GDM1 (cell line): ENCODE data around the gene ITGB1BP1.

ENCODE experiments used
- DNase-seq: peaks from one replicate; lab custom pipeline; 2025; lab: John Stamatoyannopoulos, UW

The ITGB1BP1 gene

GRCh38 chr2:9377461-9378097 lies 45.7 kb downstream of the ITGB1BP1 start:
- no peak for DNase-seq

- DNase-seq = no peak
Observed at GRCh38 chr2:9375857-9376428, 47.4 kb downstream of the ITGB1BP1 start.

- no peak for DNase-seq
Observed at GRCh38 chr2:9374071-9374730, 49.1 kb downstream of the ITGB1BP1 start.

- no peak for DNase-seq
Observed at GRCh38 chr2:9373476-9373875, 49.9 kb downstream of the ITGB1BP1 start.

- no peak for DNase-seq
Observed at GRCh38 chr2:9373047-9373446, 50.3 kb downstream of the ITGB1BP1 start.

- no peak for DNase-seq
Observed at GRCh38 chr2:9370746-9371145, 52.6 kb downstream of the ITGB1BP1 start.

- no peak for DNase-seq
Observed at GRCh38 chr2:9366026-9366425, 57.3 kb downstream of the ITGB1BP1 start.

GRCh38 chr2:9365498-9366019 lies 57.8 kb downstream of the ITGB1BP1 start:
- DNase-seq = no peak

- DNase-seq = no peak
Observed at GRCh38 chr2:9364791-9365497, 58.4 kb downstream of the ITGB1BP1 start.

GRCh38 chr2:9364373-9364772 lies 59.0 kb downstream of the ITGB1BP1 start:
- no peak for DNase-seq

- DNase-seq = no peak
Observed at GRCh38 chr2:9360701-9361100, 62.6 kb downstream of the ITGB1BP1 start.

GRCh38 chr2:9360110-9360509 lies 63.2 kb downstream of the ITGB1BP1 start:
- DNase-seq = no peak

- DNase-seq = no peak
Observed at GRCh38 chr2:9359463-9359862, 63.9 kb downstream of the ITGB1BP1 start.

- DNase-seq = no peak
Observed at GRCh38 chr2:9358846-9359245, 64.5 kb downstream of the ITGB1BP1 start.

GRCh38 chr2:9356261-9356660 lies 67.1 kb downstream of the ITGB1BP1 start:
- no peak for DNase-seq

- no peak for DNase-seq
Observed at GRCh38 chr2:9355716-9356115, 67.6 kb downstream of the ITGB1BP1 start.

- no peak for DNase-seq
Observed at GRCh38 chr2:9355270-9355669, 68.1 kb downstream of the ITGB1BP1 start.

GRCh38 chr2:9354318-9354717 lies 69.0 kb downstream of the ITGB1BP1 start:
- DNase-seq = no peak
